A549 (cell line): Measurements from ENCODE around the gene PYCARD. TPM values are rescaled to one million over a fixed set of nuclear protein-coding genes. Genes with fewer than 3 reads are reported as not detected.
A peak's percentile ranks its signal among the peaks of the same experiment; 100 is the strongest.
"Not testable (repeated sequence)": the region's sequence is repeated elsewhere in the genome, so short reads cannot be mapped to it uniquely, and the experiment has no call there.

Source experiments
- ATAC-seq, 2 experiments: fragments of 200-7000 bp in 1 of 2; fragments of >200 bp in 1 of 2; cut with Nextera tagmentation in 1 of 2; cut with Tn5 transposase in 1 of 2; 3 replicates each; pipeline versions ENCODE4 v1.8.0 to v1.9.1; 2018 to 2020; ENCODE audit warnings: mild to moderate bottlenecking in 1 of 2, moderate library complexity in 1 of 2
- CTCF ChIA-PET: fragments of 300-600 bp; sonication (Branson Sonifier 250); formaldehyde crosslinking; extraction: SDS; loops from one replicate; lab custom pipeline; 2021; ENCODE audit warnings: antibody characterized with exemption, inconsistent platforms; lab: Yijun Ruan, JAX
- POLR2A ChIA-PET: fragments of 350-600 bp; formaldehyde crosslinking; extraction: SDS; loops from one replicate; lab custom pipeline; 2021; ENCODE audit warnings: antibody characterized with exemption, inconsistent platforms; lab: Yijun Ruan, JAX
- DNase-seq, 2 experiments: peaks; one replicate each; pipeline versions ENCODE4 v3.0.0 to v3.0.0-alpha.2; 2011 to 2016; ENCODE audit warnings: low read depth in 1 of 2, low spot score in 1 of 2
- FAIRE-seq: peaks from 2 replicates; lab custom pipeline; 2011; peaks lifted over from hg19 to GRCh38; lab: Jason Lieb, UNC
- H3K27ac ChIP-seq, 2 experiments: fragments of >200 bp; sonication (Bioruptor Twin); formaldehyde crosslinking; 3 replicates each; pipeline ENCODE4 v1.5.1; 2016 to 2017
- H3K4me1 ChIP-seq: fragments of >200 bp; sonication (Bioruptor Twin); formaldehyde crosslinking; 3 replicates; pipeline ENCODE4 v1.6.1; 2016
- H3K4me2 ChIP-seq: fragments of >200 bp; sonication (Bioruptor Twin); formaldehyde crosslinking; 3 replicates; pipeline ENCODE4 v1.6.1; 2016
- H3K4me3 ChIP-seq: fragments of >200 bp; sonication (Bioruptor Twin); formaldehyde crosslinking; 3 replicates; pipeline ENCODE4 v1.5.1; 2016
- H3K9me3 ChIP-seq: fragments of >200 bp; sonication (Bioruptor Twin); formaldehyde crosslinking; 3 replicates; pipeline ENCODE4 v1.6.1; 2016
- ATOH8 ChIP-seq: fragments of 250-450 bp; sonication (Bioruptor Pico); IDR thresholded peaks from 2 replicates; pipeline ENCODE4 v1.5.0; 2020; ENCODE audit warnings: low read depth, mild to moderate bottlenecking, moderate library complexity
- BCL3 ChIP-seq: fragments of >200 bp; sonication (Bioruptor Twin); formaldehyde crosslinking; IDR thresholded peaks from 3 replicates; pipeline ENCODE4 v1.6.1; 2016
- CEBPB ChIP-seq, 2 experiments: fragments of >200 bp in 1 of 2; sonication (Bioruptor Twin) in 1 of 2; formaldehyde crosslinking in 1 of 2; IDR thresholded peaks; 2 replicates each; pipeline ENCODE4 v1.6.1; 2012 to 2016
- E2F6 ChIP-seq: IDR thresholded peaks from 2 replicates; pipeline ENCODE4 v1.6.1; 2012; ENCODE audit warnings: low read depth, borderline replicate concordance
- FOSB ChIP-seq: fragments of 250-450 bp; sonication (Bioruptor Pico); IDR thresholded peaks from 2 replicates; pipeline ENCODE4 v1.5.0; 2020; ENCODE audit warnings: mild to moderate bottlenecking, moderate library complexity
- HEYL ChIP-seq: fragments of 250-450 bp; sonication (Bioruptor Pico); IDR thresholded peaks from 2 replicates; pipeline ENCODE4 v1.8.0; 2021; ENCODE audit warnings: mild to moderate bottlenecking, moderate library complexity
- HOXA7 ChIP-seq: fragments of 250-450 bp; sonication (Bioruptor Pico); IDR thresholded peaks from 2 replicates; pipeline ENCODE4 v1.5.0; 2020; ENCODE audit warnings: mild to moderate bottlenecking, moderate library complexity
- POLR2AphosphoS2 ChIP-seq: conservative IDR thresholded peaks from 2 replicates; pipeline ENCODE4 v1.6.1; 2012; ENCODE audit warnings: low read length, improper control_type of control experiment, inconsistent platforms
- RARB ChIP-seq: fragments of 250-450 bp; sonication (Bioruptor Pico); IDR thresholded peaks from 2 replicates; pipeline ENCODE4 v1.8.0; 2021; ENCODE audit warnings: mild to moderate bottlenecking, moderate library complexity
- RNF2 ChIP-seq: fragments of 200-600 bp; sonication (generic); IDR thresholded peaks from 2 replicates; pipeline ENCODE4 v1.6.1; 2016; ENCODE audit warnings: low read depth, mild to moderate bottlenecking, antibody characterized with exemption, moderate library complexity, borderline replicate concordance
- TP53 ChIP-seq: fragments of 250-450 bp; sonication (Bioruptor Pico); IDR thresholded peaks from 2 replicates; pipeline ENCODE4 v1.5.0; 2021; ENCODE audit warnings: mild to moderate bottlenecking, moderate library complexity
- ZC3H11A ChIP-seq: fragments of 450-650 bp; IDR thresholded peaks from 2 replicates; pipeline ENCODE4 v1.6.1; 2014; ENCODE audit warnings: antibody characterized with exemption, mild to moderate bottlenecking
- ZSCAN20 ChIP-seq: fragments of 250-450 bp; sonication (Bioruptor Pico); IDR thresholded peaks from 2 replicates; pipeline ENCODE4 v1.8.0; 2022; ENCODE audit warnings: mild to moderate bottlenecking, moderate library complexity
- WGBS: methylation state at CpG from one replicate; pipeline ENCODE4 v1.1.6; 2017; ENCODE audit errors: missing lambda C conversion rate; 5-methylcytosine and 5-hydroxymethylcytosine counted together
- polyA plus RNA-seq, 4 experiments: library from polyadenylated mRNA; depleted of rRNA in 3 of 4; stranded (reverse); fragments of >200 nt; fragmentation: RNase III in 1 of 4; extraction: RNeasy Plus Mini Kit Qiagen cat#74134 plus additional on column Dnase treatment in 1 of 4; gene quantifications; 2 replicates in 3 of 4; 3 replicates in 1 of 4; pipeline ENCODE4 v1.2.3, GENCODE V29; 2011 to 2017

PYCARD gene
- polyA plus RNA-seq, 2 of the 4 experiments (the other 2 are of a cell fraction) = 16.1 to 30.1 TPM

- FAIRE-seq (no peak), DNase-seq (no peak), ATAC-seq (no peak)
- POLR2A ChIA-PET = interaction anchor here (2.3 kb wide), 1 partner anchor 19 kb away, joined by 13 read pairs; the partner anchor contains the start of gene FUS
- Histone ChIP-seq H3K4me2 (no peak overlapping the region), H3K4me3 (no peak overlapping the region), H3K9me3 (no peaks in the 10 kb centered on the region), H3K27ac (no peak overlapping the region), H3K4me1 (peaks cover 26% of the 10 kb centered on the region)
- TF ChIP-seq ZC3H11A (no peak), POLR2AphosphoS2 (peak; percentile 77; the same call in 1 of the 2 replicates), RARB (CRISPR knock-in tag) (0 out of 2 replicates have a peak, but pooled peaks have one; percentile 29)
- 89% methylated on average over 5 of the region's 5 CpGs for WGBS
- CTCF ChIA-PET = interaction anchor here (0.6 to 1.5 kb wide), 3 partner anchors 134 to 215 kb away, joined by 3 to 7 read pairs (median 4); partner anchors contain the start of gene HSD3B7
Measured at GRCh38 chr16:31199430-31200041, 3.0 kb downstream of the PYCARD start.

GRCh38 chr16:31198207-31198882, 4.2 kb downstream of the PYCARD start:
- TF ChIP-seq HEYL (CRISPR knock-in tag) (no peak), POLR2AphosphoS2 (peak; percentile 93; the same call in 1 of the 2 replicates)
- Histone ChIP-seq H3K9me3 (no peaks in the 10 kb centered on the region), H3K27ac (no peak overlapping the region), H3K4me3 (no peak overlapping the region), H3K4me2 (no peak overlapping the region), H3K4me1 (peaks cover 19% of the 10 kb centered on the region)
- WGBS = 89% methylated on average over 6 of the region's 7 CpGs
- ATAC-seq (no peak), DNase-seq (no peak), FAIRE-seq (no peak)
- CTCF ChIA-PET = interaction anchor here (0.6 to 2.0 kb wide), 6 partner anchors 9 to 245 kb away, joined by 3 to 10 read pairs (median 4); partner anchors contain the start of genes HSD3B7 and ZNF843
- POLR2A ChIA-PET = interaction anchor here (0.7 to 2.3 kb wide), 2 partner anchors 18 to 20 kb away, joined by 3 to 13 read pairs; partner anchors contain the start of gene FUS

GRCh38 chr16:31196324-31197088, 6.1 kb downstream of the PYCARD start:
- TF ChIP-seq BCL3 (no peak), TP53 (no peak), ZSCAN20 (CRISPR knock-in tag) (no peak), POLR2AphosphoS2 (peak; percentile 71; the same call in 1 of the 2 replicates), HOXA7 (CRISPR knock-in tag) (no peak), CEBPB (IDR thresholded peaks at IDR 0.05) (peak; percentile 43 to 82; a peak in 3 of 4 replicates), RNF2 (no peak), FOSB (peak; percentile 50; the same call in 1 of the 2 replicates), ATOH8 (0 out of 2 replicates have a peak, but pooled peaks have one; percentile 7), E2F6 (no peak)
- Histone ChIP-seq H3K4me1 (peaks cover 15% of the 10 kb centered on the region), H3K4me3 (no peak overlapping the region), H3K27ac (no peak overlapping the region), H3K4me2 (no peak overlapping the region), H3K9me3 (no peaks in the 10 kb centered on the region)
- FAIRE-seq (no peak), DNase-seq (no peak), ATAC-seq (no peak)
- WGBS = 87% methylated on average over 17 of the region's 17 CpGs
- CTCF ChIA-PET = interaction anchor here (0.7 to 2.0 kb wide), 4 partner anchors 11 to 246 kb away, joined by 3 to 10 read pairs (median 4); partner anchors contain the start of gene ZNF843
- POLR2A ChIA-PET = interaction anchor here (1.0 to 1.4 kb wide), 2 partner anchors 13 to 17 kb away, joined by 3 read pairs; partner anchors contain the start of gene FUS

- not testable (repeated sequence) for H3K4me1 ChIP-seq, FAIRE-seq, H3K4me3 ChIP-seq, H3K4me2 ChIP-seq, ATAC-seq, H3K9me3 ChIP-seq, DNase-seq, H3K27ac ChIP-seq
- CTCF ChIA-PET = interaction anchor here (0.7 to 1.4 kb wide), 5 partner anchors 10 to 210 kb away, joined by 3 to 5 read pairs (median 3); no protein-coding TSS in a partner anchor
- POLR2A ChIA-PET = interaction anchor here (1.0 to 1.4 kb wide), 2 partner anchors 12 to 16 kb away, joined by 3 read pairs; partner anchors contain the start of gene FUS
- 91% methylated on average over 11 of the region's 11 CpGs for WGBS
Measured at GRCh38 chr16:31195861-31196260, 6.7 kb downstream of the PYCARD start.
